ENCODE measurements around the gene ONECUT3. TPM values are rescaled to one million over a fixed set of nuclear protein-coding genes. Genes with fewer than 3 reads are reported as not detected.

ONECUT3 gene
- total and polyA plus RNA-seq, 10 of the 15 experiments (the other 5 are each of a cell fraction or from before 2014, with no cell fraction given) = not detected

DNA sequence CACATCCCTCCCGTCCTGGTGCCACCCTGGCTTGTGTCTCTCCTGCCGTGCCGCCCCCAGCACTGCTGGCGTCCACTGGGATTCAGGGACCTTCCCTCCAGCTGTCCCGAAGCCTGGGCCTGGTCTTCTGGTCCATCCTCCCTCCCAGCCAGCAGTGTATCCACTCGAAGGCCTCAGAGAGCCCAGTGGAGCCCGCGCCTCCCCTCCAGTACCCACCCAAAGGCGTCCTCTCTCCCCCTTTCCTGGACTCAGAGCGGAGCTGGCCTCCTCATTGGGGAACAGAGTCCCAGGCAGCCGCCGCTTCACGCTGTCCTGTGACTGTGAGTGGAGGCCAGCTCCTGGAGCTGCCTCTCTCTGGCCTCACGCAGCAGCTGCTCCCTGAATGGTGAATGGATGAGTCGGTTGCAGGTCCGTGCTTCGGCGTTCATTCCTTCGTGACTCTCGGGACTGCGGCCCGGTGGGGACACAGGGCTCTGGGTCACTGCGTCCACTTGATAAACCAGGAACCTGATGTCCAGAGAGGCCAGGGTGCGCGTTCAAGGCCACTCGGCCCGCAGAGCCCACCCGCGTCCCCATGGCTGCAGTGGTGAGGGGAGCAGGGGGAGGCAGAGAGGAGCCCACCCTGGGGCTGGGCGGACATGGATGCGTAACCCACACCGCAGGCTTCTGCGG lies 12.1 kb downstream of the ONECUT3 start:
- ChIA-PET POLR2A (no interaction called here), CTCF (interaction anchor here (1.2 to 4.8 kb wide), 3 partner anchors 93 to 218 kb away, joined by 4 to 57 read pairs (median 24); no protein-coding TSS in a partner anchor), RAD21 (ENCODE audit: unreplicated experiment) (interaction anchor here (0.9 to 2.5 kb wide), 2 partner anchors 219 kb away, joined by 3 to 22 read pairs; no protein-coding TSS in a partner anchor), SMC1A (ENCODE audit: uncharacterized antibody, unreplicated experiment) (interaction anchor here (1.2 kb wide), 1 partner anchor 321 kb away, joined by 3 read pairs; no protein-coding TSS in a partner anchor)
- Histone ChIP-seq H3K9me3 (replicated peaks; ENCODE audit: control insufficient read depth, insufficient read depth, low read length) (no peaks in the 10 kb centered on the region; the same call in 2 of the 3 replicates), H3K79me2 (ENCODE audit: control insufficient read depth, insufficient read depth, low read length) (no peaks in the 10 kb centered on the region), H3K4me1 (ENCODE audit: control insufficient read depth, insufficient read depth, low read length) (no peaks in the 10 kb centered on the region), H3K27ac (ENCODE audit: control insufficient read depth, insufficient read depth) (no peak overlapping the region), H3K4me3 (no peak overlapping the region), H3K4me2 (ENCODE audit: control insufficient read depth, insufficient read depth) (no peak overlapping the region), H2AFZ (ENCODE audit: control insufficient read depth, low read depth, low read length) (no peak overlapping the region), H4K20me1 (ENCODE audit: control insufficient read depth, insufficient read depth) (no peaks in the 10 kb centered on the region), H3K9ac (ENCODE audit: control insufficient read depth, insufficient read depth, low read length) (no peak overlapping the region), H3K27me3 (replicated peaks in 1 of 2; ENCODE audit: control insufficient read depth in 2 of 2, insufficient read depth in 2 of 2, low read length in 1 of 2) (peaks cover 6 to 14% of the 10 kb centered on the region in 2 experiments; a peak in 3 of 4 replicates), H3K36me3 (ENCODE audit: control insufficient read depth in 2 of 2, insufficient read depth in 2 of 2, low read length in 1 of 2) (no peaks in the 10 kb centered on the region)
- DNase-seq (ENCODE audit: low read depth, low spot score) (no peak), FAIRE-seq (no peak), ATAC-seq (no peak)
- BruUV-seq (replicated peaks) = no TSS peak
- WGBS (ENCODE audit: insufficient coverage, insufficient replicate concordance, low lambda C conversion rate, missing lambda C conversion rate) = 23% methylated on average over 33 of the region's 33 CpGs
- intact Hi-C loops (cut with micrococcal nuclease; ENCODE audit: unreplicated experiment) = loop anchor here (5.0 kb wide), 1 partner anchor 218 kb away; no protein-coding TSS in a partner anchor
- in situ Hi-C loops (cut with MboI) = loop anchor here (5.0 to 10.0 kb wide), 2 partner anchors 93 to 221 kb away; no protein-coding TSS in a partner anchor
- no peak for TF ChIP-seq FOXK2 (IDR thresholded peaks at IDR 0.05)
- no peak for TF ChIP-seq BHLHE40 (IDR thresholded peaks at IDR 0.05; ENCODE audit: borderline replicate concordance in 1 of 2, low read depth in 2 of 2, low read length in 1 of 2)
- no peak for TF ChIP-seq CHD2 (IDR thresholded peaks at IDR 0.05; ENCODE audit: borderline replicate concordance, low read depth, low read length)
- no peak for TF ChIP-seq ZBTB4 (CRISPR knock-in tag; IDR thresholded peaks at IDR 0.05)
